ENCODE measurements around the gene PSMD5.
"Not testable (repeated sequence)": the region's sequence is repeated elsewhere in the genome, so short reads cannot be mapped to it uniquely, and the experiment has no call there.

The PSMD5 gene

DNA sequence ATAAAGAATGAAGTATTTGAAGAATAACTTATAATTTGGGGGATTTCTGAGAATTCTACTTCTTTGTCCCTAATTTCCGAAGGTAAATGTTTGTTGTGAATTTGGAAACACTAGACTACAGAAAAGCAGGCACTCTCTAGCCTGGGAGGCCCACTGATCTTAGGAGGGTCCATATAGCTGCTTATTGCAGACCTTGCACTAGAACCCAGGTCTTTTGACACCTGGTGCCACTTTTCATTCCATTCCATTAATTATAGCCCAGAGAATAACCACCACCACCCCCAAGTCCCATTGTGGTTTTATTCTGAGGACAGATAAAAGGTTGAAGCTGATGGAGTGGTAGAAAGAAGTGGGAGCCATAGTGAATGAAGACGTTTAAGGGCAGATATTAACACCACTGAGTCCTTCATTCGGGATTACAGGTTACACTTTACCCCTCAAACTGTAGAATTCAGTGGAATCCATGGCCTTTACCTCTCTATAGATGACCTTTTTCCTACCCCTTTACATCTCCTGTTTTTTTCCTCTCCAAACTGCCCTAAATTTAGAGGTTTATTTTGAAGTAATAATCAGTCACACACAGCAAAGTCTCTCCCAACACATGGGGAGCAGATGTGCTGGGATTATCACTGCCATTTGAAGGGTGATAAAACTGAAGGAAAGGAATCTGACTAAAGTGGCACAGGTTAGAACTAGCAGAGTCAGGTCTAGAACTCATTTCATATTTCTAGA lies 12.0 kb upstream of the PSMD5 start:
- no peak for DNase-seq

GRCh38 chr9:120853198-120853597 lies 10.5 kb upstream of the PSMD5 start:
- DNase-seq, result no peak

- DNase-seq, result no peak
Observed at GRCh38 chr9:120852240-120853010, 9.7 kb upstream of the PSMD5 start.

DNA sequence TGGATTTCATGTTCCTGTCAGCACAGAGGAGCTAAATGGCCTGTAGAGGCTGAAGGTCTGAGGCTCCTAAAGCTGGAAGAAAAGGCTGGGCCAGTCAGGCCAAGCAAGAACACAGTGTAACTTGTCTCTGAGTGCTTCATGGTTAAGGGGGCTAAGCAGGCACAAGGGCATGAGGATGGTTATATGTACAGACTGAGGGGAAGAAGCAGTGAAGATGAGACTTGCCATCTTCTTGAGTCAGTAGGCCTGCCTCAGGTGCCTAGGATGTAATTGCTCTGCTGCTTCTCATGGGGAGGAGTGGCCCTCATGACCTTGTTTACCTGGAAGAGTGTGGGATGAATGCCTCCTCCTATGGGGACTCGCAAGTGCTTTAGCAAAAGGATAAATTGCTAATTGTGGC lies 8.7 kb upstream of the PSMD5 start:
- DNase-seq, result no peak

DNA sequence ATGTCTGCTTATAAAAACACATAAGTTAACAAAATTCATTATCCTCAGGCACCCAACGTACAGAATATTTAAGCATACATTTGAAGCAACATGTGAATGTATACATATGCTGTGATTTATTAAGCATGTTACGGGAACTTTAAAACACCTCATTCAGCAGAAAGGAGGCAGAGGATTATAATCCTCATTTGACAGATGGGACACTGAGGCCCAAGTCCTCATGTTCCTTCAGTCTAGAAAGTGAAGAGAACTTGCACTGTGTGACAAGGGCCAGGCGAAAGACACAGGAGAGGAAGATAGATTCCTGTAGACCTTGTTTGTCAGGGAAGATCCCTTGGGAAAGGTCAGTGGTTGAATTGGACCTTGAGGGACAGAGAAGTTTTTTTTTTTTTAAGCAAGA lies 7.6 kb upstream of the PSMD5 start:
- no peak for DNase-seq

GRCh38 chr9:120846906-120847305 lies 4.2 kb upstream of the PSMD5 start:
- DNase-seq, result no peak

GRCh38 chr9:120846251-120846889 lies 3.6 kb upstream of the PSMD5 start:
- DNase-seq, result peak; percentile 32

GRCh38 chr9:120845255-120845654 lies 2.5 kb upstream of the PSMD5 start:
- peak; percentile 63 for DNase-seq

- no peak for DNase-seq
Observed at GRCh38 chr9:120841930-120842684, 615 bp downstream of the PSMD5 start.

GRCh38 chr9:120839146-120839545 lies 3.6 kb downstream of the PSMD5 start:
- DNase-seq, result no peak

DNA sequence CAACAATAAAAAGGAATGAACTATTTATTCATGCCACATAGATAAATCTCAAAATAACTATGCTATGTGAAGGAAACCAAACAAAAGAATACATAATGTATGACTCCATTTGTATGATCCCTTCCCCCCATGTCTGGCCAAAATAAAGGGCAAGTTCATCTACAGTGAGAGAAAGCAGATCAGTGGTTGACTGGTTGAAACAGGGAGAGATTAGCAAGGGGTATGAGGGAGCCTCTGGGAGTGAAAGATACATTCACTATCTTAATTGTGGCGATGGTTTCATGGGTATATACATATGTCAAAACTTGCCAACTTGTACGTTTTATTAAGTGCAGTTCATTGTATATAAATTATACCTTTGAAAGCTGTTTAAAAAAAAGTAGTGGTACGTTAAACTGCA lies 4.8 kb downstream of the PSMD5 start:
- DNase-seq, result no peak

- no peak for DNase-seq
Observed at GRCh38 chr9:120833325-120833724, 9.4 kb downstream of the PSMD5 start.

DNA sequence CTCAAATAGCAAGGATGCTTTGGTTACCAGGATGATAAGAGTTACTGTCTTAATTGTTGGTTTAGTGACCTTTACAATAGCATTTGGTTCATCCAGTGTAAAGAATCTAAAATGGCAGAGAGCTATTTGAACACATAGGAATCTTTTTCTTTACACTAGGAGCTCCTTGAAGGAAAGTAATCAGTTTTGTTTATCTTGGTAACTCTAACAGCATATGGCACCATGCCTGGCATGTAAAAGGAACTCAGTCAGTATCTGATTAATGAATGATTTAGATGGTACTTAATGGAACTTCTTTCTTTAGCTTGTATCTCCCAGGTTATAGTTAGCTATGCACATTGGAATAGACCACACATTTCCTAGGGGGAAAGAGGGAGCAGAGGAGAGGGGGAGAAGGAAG lies 9.9 kb downstream of the PSMD5 start:
- DNase-seq, result no peak

- no peak for DNase-seq
Observed at GRCh38 chr9:120830865-120831264, 11.9 kb downstream of the PSMD5 start.

- no peak for DNase-seq
Observed at GRCh38 chr9:120830151-120830550, 12.6 kb downstream of the PSMD5 start.

GRCh38 chr9:120829650-120830049 lies 13.1 kb downstream of the PSMD5 start:
- DNase-seq, result no peak

DNA sequence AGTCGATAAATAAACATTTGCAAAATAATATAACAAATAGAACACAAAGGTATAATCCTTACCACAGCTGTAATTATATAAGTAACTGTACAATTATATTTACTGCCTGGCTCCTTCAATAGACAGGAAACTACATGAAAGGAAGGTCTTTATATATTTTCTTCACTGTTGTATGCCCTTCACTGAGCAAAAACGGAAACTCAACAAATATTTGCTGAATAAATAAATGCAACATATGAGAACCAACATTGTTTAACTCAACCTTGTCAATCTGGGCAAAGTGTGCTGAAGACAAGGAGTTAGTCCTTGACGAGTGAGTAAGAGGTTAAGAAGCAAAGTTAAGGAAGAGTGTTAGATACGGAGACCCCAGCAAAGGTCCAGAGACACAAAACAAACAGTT lies 22.6 kb downstream of the PSMD5 start:
- no peak for DNase-seq

GRCh38 chr9:120818595-120818994 lies 24.1 kb downstream of the PSMD5 start:
- DNase-seq, result no peak

DNA sequence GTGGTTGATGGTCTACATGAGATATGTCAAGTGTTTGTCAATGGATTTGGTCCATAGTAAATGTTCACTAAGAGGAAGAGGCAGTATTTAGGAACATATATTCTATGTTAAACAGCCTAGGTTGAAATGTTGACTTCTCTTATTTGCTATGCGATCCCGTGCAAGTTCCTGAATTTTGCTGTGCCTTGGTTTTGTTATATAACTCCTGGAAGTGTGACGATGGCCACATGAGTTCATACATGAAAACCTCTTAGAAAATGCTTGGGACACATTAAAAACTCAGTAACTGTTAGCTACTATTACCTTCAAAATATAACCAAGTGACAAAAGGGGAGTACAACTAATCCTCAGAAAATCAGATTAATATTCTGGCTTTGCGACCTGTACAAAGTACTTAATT lies 27.6 kb downstream of the PSMD5 start:
- DNase-seq, result no peak

DNA sequence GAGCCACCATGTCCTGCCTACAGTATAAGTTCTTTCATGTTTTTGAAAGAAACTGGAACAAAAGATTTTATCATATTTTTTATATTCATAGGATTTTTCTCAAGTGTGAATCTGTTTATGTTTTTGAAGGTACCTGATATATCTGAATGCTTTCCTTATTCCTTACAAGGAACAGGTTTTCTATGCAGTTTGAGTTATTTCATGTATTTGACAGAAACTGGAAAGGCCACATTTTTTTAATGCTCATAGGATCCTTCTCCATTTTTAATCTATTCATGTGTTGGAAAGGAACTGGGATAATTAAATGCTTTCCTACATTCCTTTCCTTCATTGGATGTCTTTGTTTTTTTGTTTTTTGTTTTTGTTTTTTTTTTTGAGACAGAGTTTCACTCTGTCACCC lies 33.8 kb downstream of the PSMD5 start:
- DNase-seq, result no peak

GRCh38 chr9:120807607-120808379 lies 34.9 kb downstream of the PSMD5 start:
- no peak for DNase-seq

DNA sequence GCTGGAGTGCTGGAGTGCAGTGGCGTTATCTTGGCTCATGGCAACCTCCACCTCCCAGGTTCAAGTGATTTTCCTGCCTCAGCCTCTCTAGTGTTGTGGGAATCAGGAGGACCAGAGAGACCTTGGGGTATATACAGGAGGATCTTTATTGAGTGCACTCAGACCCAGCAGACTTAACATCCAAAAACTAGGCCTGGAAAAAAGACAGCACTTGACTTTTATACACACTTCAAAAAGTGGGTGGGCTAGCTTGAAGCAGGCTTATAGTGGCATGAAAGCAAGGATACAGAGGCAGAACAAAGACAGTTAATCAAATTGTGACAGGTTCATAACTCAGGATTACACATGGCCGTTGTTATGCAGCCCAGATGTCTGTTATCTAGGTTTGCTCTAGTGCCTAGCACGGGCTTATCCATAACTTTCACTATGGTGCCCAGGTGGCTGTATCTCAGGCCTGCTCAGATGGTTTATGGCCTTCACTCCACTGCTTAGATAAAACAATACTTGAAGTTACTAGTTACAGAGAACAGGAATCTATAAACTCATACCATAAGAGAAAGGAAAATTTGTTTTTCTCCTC lies 37.8 kb downstream of the PSMD5 start:
- DNase-seq, result not testable (repeated sequence)

Data from stimulated activated CD4-positive, alpha-beta T cell treated with anti-CD3 and anti-CD28 coated beads, Interleukin-4, amount 100 ng/mL, for 24 hours (primary cell).